ENCODE data around the gene PAQR9. TPM values are rescaled to one million over a fixed set of nuclear protein-coding genes. Genes with fewer than 3 reads are reported as not detected.
A peak's percentile ranks its signal among the peaks of the same experiment; 100 is the strongest.

The PAQR9 gene
- total and polyA plus RNA-seq, 9 of the 15 experiments (the other 6 are each of a cell fraction or from before 2014, with no cell fraction given): 0.04 to 0.58 (median 0.22) TPM

- 0 out of 6 replicates have a peak, but pooled peaks of 1 of the 3 experiments have one; percentile 1 for TF ChIP-seq CTCF (IDR thresholded peaks at IDR 0.05 in 2 of 3, conservative IDR thresholded peaks at IDR 0.05 in 1 of 3; ENCODE audit: insufficient read depth in 2 of 3, low read depth in 1 of 3, low read length in 3 of 3)
Observed at GRCh38 chr3:143001034-143001368, 37.5 kb upstream of the PAQR9 start (continued).

- H3K36me3 ChIP-seq (ENCODE audit: control insufficient read depth, insufficient read depth, low read length): peaks cover 7% of the 10 kb centered on the region; the same call in 1 of the 3 replicates
- no peaks in the 10 kb centered on the region for H3K9me1 ChIP-seq (ENCODE audit: control insufficient read depth, insufficient read depth, low read length)
- peak overlapping the region; percentile 99 for H3K27ac ChIP-seq (ENCODE audit: extremely low read depth, low read depth, low read length)
- H3K9ac ChIP-seq (ENCODE audit: insufficient read depth in 1 of 2, low read depth in 2 of 2, low read length in 2 of 2): peak overlapping the region; percentile 98 to 99
- no peaks in the 10 kb centered on the region for H3K9me3 ChIP-seq (replicated peaks; ENCODE audit: control insufficient read depth, insufficient read depth, low read depth, low read length)
- ChIA-PET CTCF (ENCODE audit: low intra/inter-chr PET ratio) (no interaction called here), POLR2A (interaction anchor here (0.6 to 2.7 kb wide), 11 partner anchors 9 to 457 kb away, joined by 3 to 17 read pairs (median 4); no protein-coding TSS in a partner anchor)
- in situ Hi-C loops (cut with MboI): no loop called here
- DNase-seq (ENCODE audit: extremely low read depth in 1 of 4, low spot score in 3 of 4) (peak; percentile 33 to 42 (median 36)), ATAC-seq (peak; percentile 9; the same call in 2 of the 3 replicates), FAIRE-seq (no peak)
- intact Hi-C loops (cut with micrococcal nuclease): loop anchor here (5.0 kb wide), 1 partner anchor 973 kb away; no protein-coding TSS in a partner anchor
- H3K4me2 ChIP-seq (ENCODE audit: insufficient read depth, low read length): peak overlapping the region; percentile 99
- H3K4me1 ChIP-seq (replicated peaks in 1 of 2; ENCODE audit: control insufficient read depth in 2 of 2, insufficient read depth in 2 of 2, low read length in 2 of 2): peaks cover 8 to 31% of the 10 kb centered on the region in 2 experiments; a peak in 4 of 5 replicates
- BruUV-seq (replicated peaks): no TSS peak
- H3K4me3 ChIP-seq: peak overlapping the region; percentile 94
- peaks cover 17% of the 10 kb centered on the region for H4K20me1 ChIP-seq (replicated peaks; ENCODE audit: control insufficient read depth, insufficient read depth, low read length)
- under 1% methylated on average over 10 of the region's 10 CpGs for WGBS (ENCODE audit: insufficient coverage, low coverage, missing lambda C conversion rate)
- H3K27me3 ChIP-seq (ENCODE audit: control insufficient read depth in 2 of 2, insufficient read depth in 2 of 2, low read length in 2 of 2): no peaks in the 10 kb centered on the region
- H2AFZ ChIP-seq (ENCODE audit: low read depth, low read length): peak overlapping the region; percentile 93
- H3K79me2 ChIP-seq (ENCODE audit: control insufficient read depth, insufficient read depth, low read length): peaks cover 66% of the 10 kb centered on the region
- TF ChIP-seq MTA1 (IDR thresholded peaks at IDR 0.05; ENCODE audit: borderline replicate concordance) (no peak), ZNF253 (CRISPR knock-in tag; conservative IDR thresholded peaks at IDR 0.05) (no peak), ID3 (CRISPR knock-in tag; IDR thresholded peaks at IDR 0.05) (no peak), ID3 (tag; IDR thresholded peaks at IDR 0.05) (no peak), MITF (IDR thresholded peaks at IDR 0.05) (no peak), GMEB1 (CRISPR knock-in tag; IDR thresholded peaks at IDR 0.05) (no peak), TAF7 (tag; IDR thresholded peaks at IDR 0.05) (no peak), UBTF (IDR thresholded peaks at IDR 0.05; ENCODE audit: borderline replicate concordance in 1 of 2, low read depth in 2 of 2, low read length in 2 of 2) (0 out of 4 replicates have a peak, but pooled peaks of 1 of the 2 experiments have one; percentile 2), ZNF175 (CRISPR knock-in tag; IDR thresholded peaks at IDR 0.05; ENCODE audit: low read depth) (no peak), XRCC3 (IDR thresholded peaks at IDR 0.05) (no peak)
Observed at GRCh38 chr3:143000528-143000927, 37.1 kb upstream of the PAQR9 start.

Data from K562 (cell line).